SKM-1 (cell line): ENCODE data around the gene CYP2S1.
"Not testable (repeated sequence)": the region's sequence is repeated elsewhere in the genome, so short reads cannot be mapped to it uniquely, and the experiment has no call there.

Experiments
- DNase-seq: peaks from one replicate; lab custom pipeline; 2025; ENCODE audit not compliant: unreplicated experiment; lab: John Stamatoyannopoulos, UW

Gene CYP2S1

DNA sequence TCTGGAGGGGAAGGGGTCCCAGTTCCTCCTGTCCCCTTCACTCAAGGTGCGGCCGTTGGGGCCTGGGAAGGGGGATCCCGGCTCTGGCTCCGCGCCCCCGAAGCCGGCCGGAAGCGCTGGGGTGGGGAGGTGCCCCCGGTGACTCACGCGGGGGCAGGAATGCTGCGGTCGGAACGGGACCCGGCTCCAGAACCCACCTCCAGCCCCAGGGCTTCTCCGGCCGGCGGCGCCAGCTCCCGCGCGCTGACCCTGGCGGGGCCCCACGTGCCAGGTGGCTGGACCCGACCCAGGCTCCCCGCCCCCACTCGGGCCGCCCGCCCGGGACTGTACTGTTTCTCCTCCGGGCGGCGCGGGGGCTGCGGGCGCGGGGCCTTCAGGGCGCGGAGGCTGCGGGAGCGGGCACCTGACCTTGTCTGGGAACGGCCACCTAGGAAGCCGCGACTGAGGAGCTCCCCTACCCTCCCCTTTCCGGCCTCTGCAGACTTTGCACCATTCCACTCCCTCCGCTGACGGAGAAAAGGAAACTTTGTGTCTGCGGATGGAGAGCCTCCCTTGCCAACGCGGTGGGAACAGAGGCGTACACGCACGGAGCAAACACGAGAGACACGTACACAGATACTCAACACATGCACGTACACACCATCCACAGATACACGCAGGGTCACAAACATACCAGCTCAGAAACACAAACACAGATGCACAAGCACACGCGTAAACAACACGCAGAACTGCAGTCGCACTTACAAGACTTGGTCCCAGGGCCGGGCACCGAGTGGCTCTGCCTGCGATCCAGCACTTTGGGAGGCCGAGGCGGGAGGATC is 33.2 kb downstream of the CYP2S1 start:
- no peak for DNase-seq

GRCh38 chr19:41226874-41227390 is 33.9 kb downstream of the CYP2S1 start:
- DNase-seq, result no peak

DNA sequence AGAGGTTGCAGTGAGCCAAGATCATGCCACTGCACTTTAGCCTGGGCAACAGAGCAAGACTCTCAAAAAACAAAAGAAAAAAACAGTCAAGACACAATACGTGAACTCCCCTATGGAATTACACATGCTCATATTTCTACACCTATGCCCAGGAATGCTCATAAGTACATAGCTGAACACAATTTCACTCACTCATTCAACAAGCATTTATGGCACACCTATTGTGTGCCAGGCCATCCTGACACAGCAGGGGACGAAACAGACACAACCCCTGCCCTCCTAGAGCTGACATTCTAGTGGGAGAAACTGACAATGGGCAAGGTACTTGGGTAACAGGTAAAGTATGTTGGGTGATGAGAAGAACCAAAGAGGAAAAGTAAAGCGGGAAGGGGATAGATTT is 35.5 kb downstream of the CYP2S1 start:
- no peak for DNase-seq

GRCh38 chr19:41229338-41229737 is 36.3 kb downstream of the CYP2S1 start:
- not testable (repeated sequence) for DNase-seq

DNA sequence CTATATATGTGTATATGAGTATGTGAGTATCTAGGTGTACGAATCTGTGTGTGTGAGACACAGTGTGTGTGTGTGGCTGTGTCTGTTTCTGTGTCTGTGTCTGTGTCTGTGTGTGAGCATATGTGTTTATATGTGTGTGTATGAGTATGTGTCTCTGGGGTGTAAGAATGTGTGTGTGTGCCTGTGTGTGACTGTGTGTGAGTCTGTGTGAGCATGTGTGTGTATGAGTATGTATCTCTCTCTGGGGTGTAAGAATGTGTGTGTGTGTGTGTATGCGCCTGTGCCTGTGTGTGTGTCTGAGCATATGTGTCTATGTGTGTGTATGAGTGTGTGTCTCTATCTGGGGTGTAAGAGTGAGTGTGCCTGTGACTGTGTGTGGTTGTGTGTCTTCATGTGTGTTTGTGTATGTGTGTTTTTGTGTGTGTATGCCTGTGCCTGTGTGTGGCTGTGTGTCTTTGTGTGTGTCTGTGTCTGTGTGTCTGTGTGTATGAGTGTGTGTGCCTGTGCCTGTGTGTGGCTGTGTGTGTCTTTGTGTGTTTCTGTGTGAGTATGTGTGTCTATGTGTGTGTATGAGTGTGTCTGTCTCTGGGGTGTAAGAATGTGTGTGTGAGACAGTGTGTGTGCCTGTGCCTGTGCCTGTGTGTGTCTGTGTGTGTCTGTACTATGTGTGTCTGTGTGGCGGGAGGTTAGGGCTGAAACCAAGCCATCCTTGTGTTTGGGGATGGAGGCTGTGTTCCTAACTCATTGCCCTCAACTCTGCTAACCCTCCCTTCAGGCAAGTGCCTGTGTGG is 37.2 kb downstream of the CYP2S1 start:
- no peak for DNase-seq

GRCh38 chr19:41232686-41233085 is 39.7 kb downstream of the CYP2S1 start:
- no peak for DNase-seq

DNA sequence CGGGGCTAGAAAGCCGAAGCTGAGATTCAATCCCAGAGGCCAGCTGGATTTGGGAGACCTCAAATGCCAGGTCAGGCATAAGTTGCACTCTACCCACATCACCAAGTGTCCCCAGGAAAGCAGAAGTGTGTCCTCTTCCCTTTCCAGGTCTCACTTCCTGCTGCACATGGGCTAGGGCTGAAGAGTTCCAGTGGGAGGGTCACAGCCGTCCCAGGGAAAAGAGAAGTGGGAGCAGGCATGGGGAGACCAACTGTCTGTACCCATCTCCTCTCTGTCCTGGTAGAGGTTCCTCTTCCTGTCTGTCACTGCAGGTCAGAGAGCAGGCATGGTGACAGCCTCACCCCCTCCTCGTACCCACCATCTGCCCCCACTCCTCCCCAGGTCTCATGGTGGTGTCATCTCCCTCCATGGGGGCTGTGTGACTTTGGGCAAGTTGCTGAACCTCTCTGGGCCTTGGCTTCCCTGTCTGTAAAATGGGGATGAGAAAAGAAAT is 40.8 kb downstream of the CYP2S1 start:
- peak; percentile 46 for DNase-seq

DNA sequence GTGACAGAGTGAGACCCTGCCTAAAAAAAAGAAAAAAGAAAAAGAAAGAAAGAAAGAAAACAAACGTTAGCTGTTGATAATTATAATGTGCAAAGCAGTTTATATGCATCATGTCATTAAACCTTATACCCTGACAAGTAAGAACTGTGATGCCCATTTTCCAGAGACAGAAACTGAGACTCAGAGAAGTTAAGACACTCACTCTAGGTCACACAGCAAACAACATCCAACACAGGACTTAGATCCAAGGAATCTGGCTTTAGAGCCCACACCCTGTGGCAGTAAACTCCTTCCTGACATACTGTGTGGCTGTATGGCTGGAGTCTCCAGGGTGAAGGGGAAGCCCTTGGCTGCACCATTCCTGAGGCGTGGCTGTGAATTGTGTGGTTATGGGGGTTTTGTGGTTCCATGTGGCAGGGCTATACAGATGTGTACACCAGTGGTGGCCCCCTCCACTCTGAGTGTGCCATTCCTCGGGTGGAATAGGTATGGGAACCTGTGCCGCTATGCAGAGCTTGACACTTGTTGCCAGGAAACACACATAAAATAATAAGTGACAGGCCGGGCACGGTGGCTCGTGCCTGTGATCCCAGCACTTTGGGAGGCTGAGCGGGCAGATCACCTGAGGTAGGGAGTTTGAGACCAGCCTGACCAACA is 41.6 kb downstream of the CYP2S1 start:
- DNase-seq, result no peak

DNA sequence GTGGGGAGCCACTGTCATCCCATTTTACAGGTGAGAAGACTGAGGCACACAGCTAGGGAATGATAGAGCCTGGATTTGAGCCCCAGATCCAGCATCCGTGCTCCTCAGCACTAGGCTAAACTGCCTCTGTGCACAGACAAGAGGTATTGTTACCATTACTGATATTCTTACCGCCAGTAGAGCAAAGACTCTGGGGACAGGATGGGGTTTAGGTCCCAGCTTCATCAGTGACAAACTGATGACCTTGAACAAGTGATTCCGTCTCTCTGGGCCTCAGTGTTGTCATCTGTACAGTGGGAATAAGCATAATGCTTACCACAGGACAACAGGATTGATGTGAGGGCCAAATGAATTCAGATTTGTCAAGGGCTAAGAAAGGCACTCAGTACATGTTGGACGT is 42.5 kb downstream of the CYP2S1 start:
- DNase-seq, result no peak

DNA sequence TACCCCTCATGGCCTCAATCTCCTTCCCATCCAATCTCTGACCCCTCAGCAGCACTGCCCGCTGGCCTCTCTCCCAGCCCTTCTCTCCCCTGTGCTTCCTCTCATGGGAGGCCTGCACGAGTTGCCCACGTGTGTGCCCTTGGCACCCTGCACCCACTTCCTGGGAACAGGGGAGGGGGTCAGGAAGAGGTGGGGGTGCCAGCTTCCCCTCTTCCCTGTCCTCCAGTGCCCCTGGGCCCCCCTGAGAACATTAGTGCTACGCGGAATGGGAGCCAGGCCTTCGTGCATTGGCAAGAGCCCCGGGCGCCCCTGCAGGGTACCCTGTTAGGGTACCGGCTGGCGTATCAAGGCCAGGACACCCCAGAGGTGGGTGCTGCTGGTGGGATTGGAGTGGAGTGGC is 45.2 kb downstream of the CYP2S1 start:
- DNase-seq, result no peak

- no peak for DNase-seq
These were observed 46.3 kb downstream of the CYP2S1 start for GRCh38 chr19:41239363-41239762.

DNA sequence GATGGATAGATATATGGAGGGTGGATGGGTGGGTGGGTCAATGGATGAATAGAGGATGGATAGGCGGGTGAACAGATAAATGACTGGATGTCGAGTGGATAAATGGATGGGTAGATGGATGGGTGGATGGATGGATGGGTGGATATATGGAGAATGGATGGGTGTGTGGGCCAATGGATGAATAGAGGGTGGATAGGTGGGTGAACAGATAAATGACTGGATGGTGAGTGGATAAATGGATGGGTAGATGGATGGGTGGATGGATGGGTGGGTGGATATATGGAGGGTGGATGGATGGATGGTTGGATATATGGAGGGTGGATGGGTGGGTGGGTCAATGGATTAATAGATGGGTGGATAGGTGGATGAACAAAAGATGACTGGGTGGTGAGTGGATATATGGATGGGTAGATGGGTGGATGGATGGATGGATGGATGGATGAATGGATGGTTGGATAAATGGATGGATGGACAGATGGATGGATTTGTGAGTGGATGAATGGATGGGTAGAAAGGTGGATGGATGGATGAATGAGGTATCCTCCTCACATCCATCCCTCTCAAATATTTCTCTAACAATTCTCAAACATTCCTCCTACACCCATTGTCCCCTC is 47.0 kb downstream of the CYP2S1 start:
- no peak for DNase-seq

GRCh38 chr19:41241859-41242258 is 48.8 kb downstream of the CYP2S1 start:
- no peak for DNase-seq

DNA sequence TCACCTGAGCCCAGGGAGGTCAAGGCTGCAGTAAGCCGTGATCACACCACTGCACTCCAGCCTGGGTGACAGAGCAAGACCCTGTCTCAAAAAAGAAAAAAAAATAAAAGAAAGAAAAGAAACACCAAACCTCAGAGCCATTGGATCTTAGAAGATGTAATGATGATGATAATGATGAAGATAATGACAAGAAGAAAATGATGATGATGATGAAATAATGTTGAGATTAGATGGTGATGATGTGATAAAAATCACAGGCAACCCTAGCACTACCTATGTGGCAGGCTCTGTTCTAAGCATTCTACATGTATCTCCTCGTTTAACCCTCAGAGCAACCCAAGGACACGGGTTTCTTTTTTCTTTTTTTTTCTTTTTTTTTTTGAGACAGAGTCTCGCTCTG is 51.1 kb downstream of the CYP2S1 start:
- no peak for DNase-seq

- no peak for DNase-seq
These were observed 52.8 kb downstream of the CYP2S1 start for GRCh38 chr19:41245843-41246242.

GRCh38 chr19:41248895-41249294 is 55.9 kb downstream of the CYP2S1 start:
- no peak for DNase-seq

- no peak for DNase-seq
These were observed 56.8 kb downstream of the CYP2S1 start for GRCh38 chr19:41249707-41250423.

GRCh38 chr19:41253660-41254059 is 60.6 kb downstream of the CYP2S1 start:
- no peak for DNase-seq

GRCh38 chr19:41255171-41255570 is 62.2 kb downstream of the CYP2S1 start:
- DNase-seq, result no peak
